ENCODE measurements around the gene MSH6. TPM values are rescaled to one million over a fixed set of nuclear protein-coding genes. Genes with fewer than 3 reads are reported as not detected.

The MSH6 gene
- total RNA-seq, 2 experiments from 2014 or later = 37.3 to 38.5 TPM

- intact Hi-C loops (cut with DNase I, micrococcal nuclease) = loop anchor here in 1 of 2 experiments (5.0 kb wide), 2 partner anchors 252 to 338 kb away; no protein-coding TSS in a partner anchor
- Histone ChIP-seq H3K27me3 (ENCODE audit: control insufficient read depth in 1 of 2, insufficient read depth in 2 of 2, low read length in 2 of 2) (no peaks in the 10 kb centered on the region), H3K9me3 (ENCODE audit: control insufficient read depth in 1 of 2, insufficient read depth in 1 of 2, low read length in 2 of 2) (no peaks in the 10 kb centered on the region), H3K4me3 (ENCODE audit: low read length) (no peak overlapping the region), H3K27ac (ENCODE audit: low read depth in 1 of 2, low read length in 2 of 2) (no peak overlapping the region), H3K36me3 (ENCODE audit: insufficient read depth, low read length) (no peaks in the 10 kb centered on the region), H3K4me1 (ENCODE audit: insufficient read depth, low read length) (peaks cover 8% of the 10 kb centered on the region)
- no peak for TF ChIP-seq CTCF (IDR thresholded peaks at IDR 0.05)
- no peaks in the 10 kb centered on the region for H3K36me3 Mint-ChIP-seq (ENCODE audit: low read depth)
- ATAC-seq (ENCODE audit: poor library complexity) (no peak), DNase-seq (no peak)
- H3K27me3 Mint-ChIP-seq = peaks cover 4% of the 10 kb centered on the region
- H3K27ac Mint-ChIP-seq = no peak overlapping the region
- H3K4me3 Mint-ChIP-seq = no peak overlapping the region
- ChIA-PET POLR2A (no interaction called here), CTCF (no interaction called here)
- H3K9me3 Mint-ChIP-seq = no peaks in the 10 kb centered on the region
- H3K4me1 Mint-ChIP-seq (ENCODE audit: low read depth) = peaks cover 4% of the 10 kb centered on the region
Observed at GRCh38 chr2:47769318-47769717, 13.6 kb upstream of the MSH6 start.

GRCh38 chr2:47771211-47771610, 11.7 kb upstream of the MSH6 start:
- H3K9me3 ChIP-seq (ENCODE audit: control insufficient read depth in 1 of 2, insufficient read depth in 1 of 2, low read length in 2 of 2) = no peaks in the 10 kb centered on the region
- Mint-ChIP-seq H3K9me3 (no peaks in the 10 kb centered on the region), H3K27ac (no peak overlapping the region), H3K4me1 (ENCODE audit: low read depth) (peaks cover 4% of the 10 kb centered on the region), H3K27me3 (peaks cover 4% of the 10 kb centered on the region), H3K4me3 (no peak overlapping the region), H3K36me3 (ENCODE audit: low read depth) (no peaks in the 10 kb centered on the region)
- H3K27ac ChIP-seq (ENCODE audit: low read depth in 1 of 2, low read length in 2 of 2) = no peak overlapping the region
- intact Hi-C loops (cut with DNase I, micrococcal nuclease) = no loop called here
- DNase-seq = no peak
- no peak overlapping the region for H3K4me3 ChIP-seq (ENCODE audit: low read length)
- no peak for ATAC-seq (ENCODE audit: poor library complexity)
- TF ChIP-seq CTCF (IDR thresholded peaks at IDR 0.05) = no peak
- peaks cover 8% of the 10 kb centered on the region for H3K4me1 ChIP-seq (ENCODE audit: insufficient read depth, low read length)
- CTCF ChIA-PET = interaction anchor here (0.8 kb wide), 1 partner anchor 13 kb away, joined by 3 read pairs; no protein-coding TSS in a partner anchor
- H3K36me3 ChIP-seq (ENCODE audit: insufficient read depth, low read length) = no peaks in the 10 kb centered on the region
- POLR2A ChIA-PET = interaction anchor here (0.7 kb wide), 1 partner anchor 16 kb away, joined by 3 read pairs; no protein-coding TSS in a partner anchor
- H3K27me3 ChIP-seq (ENCODE audit: control insufficient read depth in 1 of 2, insufficient read depth in 2 of 2, low read length in 2 of 2) = no peaks in the 10 kb centered on the region

GRCh38 chr2:47772343-47772742, 10.6 kb upstream of the MSH6 start:
- H3K4me3 ChIP-seq (ENCODE audit: low read length) = no peak overlapping the region
- H3K9me3 ChIP-seq (ENCODE audit: control insufficient read depth in 1 of 2, insufficient read depth in 1 of 2, low read length in 2 of 2) = no peaks in the 10 kb centered on the region
- H3K27ac Mint-ChIP-seq = no peak overlapping the region
- H3K27ac ChIP-seq (ENCODE audit: low read depth in 1 of 2, low read length in 2 of 2) = no peak overlapping the region
- H3K9me3 Mint-ChIP-seq = no peaks in the 10 kb centered on the region
- intact Hi-C loops (cut with DNase I, micrococcal nuclease) = no loop called here
- ChIA-PET POLR2A (no interaction called here), CTCF (no interaction called here)
- no peaks in the 10 kb centered on the region for H3K27me3 ChIP-seq (ENCODE audit: control insufficient read depth in 1 of 2, insufficient read depth in 2 of 2, low read length in 2 of 2)
- peaks cover 8% of the 10 kb centered on the region for H3K4me1 ChIP-seq (ENCODE audit: insufficient read depth, low read length)
- no peak for DNase-seq
- no peak for ATAC-seq (ENCODE audit: poor library complexity)
- no peaks in the 10 kb centered on the region for H3K36me3 ChIP-seq (ENCODE audit: insufficient read depth, low read length)
- no peak overlapping the region for H3K4me3 Mint-ChIP-seq
- H3K4me1 Mint-ChIP-seq (ENCODE audit: low read depth) = peaks cover 4% of the 10 kb centered on the region
- TF ChIP-seq CTCF (IDR thresholded peaks at IDR 0.05) = no peak
- H3K36me3 Mint-ChIP-seq (ENCODE audit: low read depth) = no peaks in the 10 kb centered on the region
- H3K27me3 Mint-ChIP-seq = peaks cover 4% of the 10 kb centered on the region
